HEK293 (cell line): ENCODE measurements around the gene CAMTA2.

Source experiments
- BCL6B ChIP-seq: fragments of 450-650 bp; formaldehyde crosslinking; IDR thresholded peaks from 2 replicates; pipeline ENCODE4 v1.5.1; 2017; ENCODE audit warnings: missing biosample characterization, missing genetic modification characterization
- KLF7 ChIP-seq: fragments of 450-650 bp; formaldehyde crosslinking; IDR thresholded peaks from 2 replicates; pipeline ENCODE4 v1.5.1; 2016; ENCODE audit warnings: missing biosample characterization, missing genetic modification characterization, borderline replicate concordance
- KLF8 ChIP-seq: fragments of 450-650 bp; formaldehyde crosslinking; IDR thresholded peaks from 2 replicates; pipeline ENCODE4 v1.5.1; 2016; ENCODE audit warnings: missing biosample characterization, missing genetic modification characterization
- MYNN ChIP-seq: fragments of 450-650 bp; formaldehyde crosslinking; IDR thresholded peaks from 2 replicates; pipeline ENCODE4 v1.5.1; 2016; ENCODE audit warnings: missing biosample characterization, missing genetic modification characterization, borderline replicate concordance
- PRDM1 ChIP-seq: fragments of 450-650 bp; formaldehyde crosslinking; IDR thresholded peaks from 2 replicates; pipeline ENCODE4; 2016; ENCODE audit warnings: missing biosample characterization, missing genetic modification characterization
- PRDM10 ChIP-seq: fragments of 450-650 bp; formaldehyde crosslinking; IDR thresholded peaks from 2 replicates; pipeline ENCODE4 v1.5.1; 2016; ENCODE audit warnings: missing biosample characterization, missing genetic modification characterization
- YY1 ChIP-seq: fragments of 450-650 bp; formaldehyde crosslinking; IDR thresholded peaks from 2 replicates; pipeline ENCODE4 v1.5.1; 2018; ENCODE audit warnings: missing biosample characterization, missing genetic modification characterization
- ZNF138 ChIP-seq: fragments of 450-650 bp; formaldehyde crosslinking; IDR thresholded peaks from 2 replicates; pipeline ENCODE4 v1.5.1; 2016; ENCODE audit warnings: missing biosample characterization, missing genetic modification characterization, borderline replicate concordance
- ZNF214 ChIP-seq: fragments of 450-650 bp; formaldehyde crosslinking; IDR thresholded peaks from 2 replicates; pipeline ENCODE4 v1.5.1; 2017; ENCODE audit warnings: missing biosample characterization, mild to moderate bottlenecking, missing genetic modification characterization, borderline replicate concordance
- ZNF221 ChIP-seq: fragments of 450-650 bp; formaldehyde crosslinking; IDR thresholded peaks from 2 replicates; pipeline ENCODE4 v1.5.1; 2017; ENCODE audit warnings: missing biosample characterization, missing genetic modification characterization, borderline replicate concordance
- ZNF350 ChIP-seq: fragments of 450-650 bp; formaldehyde crosslinking; IDR thresholded peaks from 2 replicates; pipeline ENCODE4 v1.5.0; 2017; ENCODE audit warnings: missing biosample characterization, mild to moderate bottlenecking, missing genetic modification characterization
- ZNF354C ChIP-seq: fragments of 450-650 bp; formaldehyde crosslinking; IDR thresholded peaks from 2 replicates; pipeline ENCODE4 v1.5.1; 2016; ENCODE audit warnings: missing biosample characterization, missing genetic modification characterization, low read depth, borderline replicate concordance
- ZNF404 ChIP-seq: fragments of 450-650 bp; formaldehyde crosslinking; IDR thresholded peaks from 2 replicates; pipeline ENCODE4 v1.5.1; 2017; ENCODE audit warnings: missing biosample characterization, missing genetic modification characterization
- ZNF473 ChIP-seq: fragments of 450-650 bp; formaldehyde crosslinking; IDR thresholded peaks from 2 replicates; pipeline ENCODE4 v1.5.1; 2017; ENCODE audit warnings: missing biosample characterization, missing genetic modification characterization
- ZNF529 ChIP-seq: fragments of 450-650 bp; formaldehyde crosslinking; IDR thresholded peaks from 2 replicates; pipeline ENCODE4 v1.5.1; 2017; ENCODE audit warnings: missing genetic modification characterization, missing biosample characterization; ENCODE audit not compliant: insufficient replicate concordance
- ZNF544 ChIP-seq: fragments of 450-650 bp; formaldehyde crosslinking; IDR thresholded peaks from 2 replicates; pipeline ENCODE4 v1.5.0; 2017; ENCODE audit warnings: missing biosample characterization, missing genetic modification characterization
- ZNF580 ChIP-seq: fragments of 450-650 bp; formaldehyde crosslinking; IDR thresholded peaks from 2 replicates; pipeline ENCODE4 v1.5.1; 2016; ENCODE audit warnings: missing biosample characterization, missing genetic modification characterization
- ZNF596 ChIP-seq: fragments of 450-650 bp; IDR thresholded peaks from 2 replicates; pipeline ENCODE4 v1.5.0; 2018; ENCODE audit warnings: missing biosample characterization, mild to moderate bottlenecking, missing genetic modification characterization, moderate library complexity
- ZNF626 ChIP-seq: fragments of 450-650 bp; sonication (Bioruptor Pico); formaldehyde crosslinking; IDR thresholded peaks from 2 replicates; pipeline ENCODE4 v1.5.1; 2018; ENCODE audit warnings: missing biosample characterization, missing genetic modification characterization, inconsistent platforms
- ZNF639 ChIP-seq: fragments of 450-650 bp; formaldehyde crosslinking; IDR thresholded peaks from 2 replicates; pipeline ENCODE4 v1.5.1; 2016; ENCODE audit warnings: missing biosample characterization, missing genetic modification characterization
- ZNF701 ChIP-seq: fragments of 450-650 bp; formaldehyde crosslinking; IDR thresholded peaks from 2 replicates; pipeline ENCODE4 v1.5.1; 2016; ENCODE audit warnings: missing biosample characterization, missing genetic modification characterization
- TF ChIP-seq, protein P1 (sequence below): fragments of 450-650 bp; formaldehyde crosslinking; IDR thresholded peaks from 2 replicates; pipeline ENCODE4 v1.5.1; 2016; ENCODE audit warnings: missing biosample characterization, missing genetic modification characterization, borderline replicate concordance
- TF ChIP-seq, protein P2 (sequence below): fragments of 450-650 bp; formaldehyde crosslinking; conservative IDR thresholded peaks from 2 replicates; pipeline ENCODE4 v1.5.1; 2016; ENCODE audit warnings: low read depth, missing biosample characterization, missing genetic modification characterization
- TF ChIP-seq, protein P3 (sequence below): fragments of 450-650 bp; formaldehyde crosslinking; IDR thresholded peaks from 2 replicates; pipeline ENCODE4 v1.5.1; 2016; ENCODE audit warnings: missing biosample characterization, missing genetic modification characterization

The CAMTA2 gene

GRCh38 chr17:4949321-4950074, 38.0 kb downstream of the CAMTA2 start (continued):
- no peak for TF ChIP-seq ZNF639
- TF ChIP-seq BCL6B (tag by site-specific recombination): peak; percentile 98
- TF ChIP-seq ZNF529 (tag by site-specific recombination): no peak
- no peak for TF ChIP-seq ZNF701 (tag by site-specific recombination)
- no peak for TF ChIP-seq ZNF221 (tag by site-specific recombination)
- TF ChIP-seq ZNF138 (tag by site-specific recombination): no peak
- no peak for TF ChIP-seq PRDM1
- peak; percentile 96 for TF ChIP-seq PRDM10 (tag by site-specific recombination)
- TF ChIP-seq, protein P1, sequence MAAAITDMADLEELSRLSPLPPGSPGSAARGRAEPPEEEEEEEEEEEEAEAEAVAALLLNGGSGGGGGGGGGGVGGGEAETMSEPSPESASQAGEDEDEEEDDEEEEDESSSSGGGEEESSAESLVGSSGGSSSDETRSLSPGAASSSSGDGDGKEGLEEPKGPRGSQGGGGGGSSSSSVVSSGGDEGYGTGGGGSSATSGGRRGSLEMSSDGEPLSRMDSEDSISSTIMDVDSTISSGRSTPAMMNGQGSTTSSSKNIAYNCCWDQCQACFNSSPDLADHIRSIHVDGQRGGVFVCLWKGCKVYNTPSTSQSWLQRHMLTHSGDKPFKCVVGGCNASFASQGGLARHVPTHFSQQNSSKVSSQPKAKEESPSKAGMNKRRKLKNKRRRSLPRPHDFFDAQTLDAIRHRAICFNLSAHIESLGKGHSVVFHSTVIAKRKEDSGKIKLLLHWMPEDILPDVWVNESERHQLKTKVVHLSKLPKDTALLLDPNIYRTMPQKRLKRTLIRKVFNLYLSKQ (tag by site-specific recombination): no peak
- TF ChIP-seq, protein P2, sequence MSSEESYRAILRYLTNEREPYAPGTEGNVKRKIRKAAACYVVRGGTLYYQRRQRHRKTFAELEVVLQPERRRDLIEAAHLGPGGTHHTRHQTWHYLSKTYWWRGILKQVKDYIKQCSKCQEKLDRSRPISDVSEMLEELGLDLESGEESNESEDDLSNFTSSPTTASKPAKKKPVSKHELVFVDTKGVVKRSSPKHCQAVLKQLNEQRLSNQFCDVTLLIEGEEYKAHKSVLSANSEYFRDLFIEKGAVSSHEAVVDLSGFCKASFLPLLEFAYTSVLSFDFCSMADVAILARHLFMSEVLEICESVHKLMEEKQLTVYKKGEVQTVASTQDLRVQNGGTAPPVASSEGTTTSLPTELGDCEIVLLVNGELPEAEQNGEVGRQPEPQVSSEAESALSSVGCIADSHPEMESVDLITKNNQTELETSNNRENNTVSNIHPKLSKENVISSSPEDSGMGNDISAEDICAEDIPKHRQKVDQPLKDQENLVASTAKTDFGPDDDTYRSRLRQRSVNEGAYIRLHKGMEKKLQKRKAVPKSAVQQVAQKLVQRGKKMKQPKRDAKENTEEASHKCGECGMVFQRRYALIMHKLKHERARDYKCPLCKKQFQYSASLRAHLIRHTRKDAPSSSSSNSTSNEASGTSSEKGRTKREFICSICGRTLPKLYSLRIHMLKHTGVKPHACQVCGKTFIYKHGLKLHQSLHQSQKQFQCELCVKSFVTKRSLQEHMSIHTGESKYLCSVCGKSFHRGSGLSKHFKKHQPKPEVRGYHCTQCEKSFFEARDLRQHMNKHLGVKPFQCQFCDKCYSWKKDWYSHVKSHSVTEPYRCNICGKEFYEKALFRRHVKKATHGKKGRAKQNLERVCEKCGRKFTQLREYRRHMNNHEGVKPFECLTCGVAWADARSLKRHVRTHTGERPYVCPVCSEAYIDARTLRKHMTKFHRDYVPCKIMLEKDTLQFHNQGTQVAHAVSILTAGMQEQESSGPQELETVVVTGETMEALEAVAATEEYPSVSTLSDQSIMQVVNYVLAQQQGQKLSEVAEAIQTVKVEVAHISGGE (tag by site-specific recombination): 0 out of 2 replicates have a peak, but pooled peaks have one; percentile 32
- TF ChIP-seq KLF7 (tag by site-specific recombination): peak; percentile 97; the same call in 1 of the 2 replicates
- TF ChIP-seq ZNF354C (tag by site-specific recombination): no peak
- TF ChIP-seq ZNF544: no peak
- peak; percentile 45; the same call in 1 of the 2 replicates for TF ChIP-seq YY1 (tag by site-specific recombination)
- TF ChIP-seq ZNF626: no peak
- no peak for TF ChIP-seq ZNF350 (tag by site-specific recombination)
- 0 out of 2 replicates have a peak, but pooled peaks have one; percentile 26 for TF ChIP-seq ZNF596 (tag by site-specific recombination)
- TF ChIP-seq KLF8 (tag by site-specific recombination): 0 out of 2 replicates have a peak, but pooled peaks have one; percentile 95
- no peak for TF ChIP-seq MYNN (tag by site-specific recombination)
- TF ChIP-seq ZNF214 (tag by site-specific recombination): no peak
- TF ChIP-seq ZNF580 (tag by site-specific recombination): no peak
- TF ChIP-seq, protein P3, sequence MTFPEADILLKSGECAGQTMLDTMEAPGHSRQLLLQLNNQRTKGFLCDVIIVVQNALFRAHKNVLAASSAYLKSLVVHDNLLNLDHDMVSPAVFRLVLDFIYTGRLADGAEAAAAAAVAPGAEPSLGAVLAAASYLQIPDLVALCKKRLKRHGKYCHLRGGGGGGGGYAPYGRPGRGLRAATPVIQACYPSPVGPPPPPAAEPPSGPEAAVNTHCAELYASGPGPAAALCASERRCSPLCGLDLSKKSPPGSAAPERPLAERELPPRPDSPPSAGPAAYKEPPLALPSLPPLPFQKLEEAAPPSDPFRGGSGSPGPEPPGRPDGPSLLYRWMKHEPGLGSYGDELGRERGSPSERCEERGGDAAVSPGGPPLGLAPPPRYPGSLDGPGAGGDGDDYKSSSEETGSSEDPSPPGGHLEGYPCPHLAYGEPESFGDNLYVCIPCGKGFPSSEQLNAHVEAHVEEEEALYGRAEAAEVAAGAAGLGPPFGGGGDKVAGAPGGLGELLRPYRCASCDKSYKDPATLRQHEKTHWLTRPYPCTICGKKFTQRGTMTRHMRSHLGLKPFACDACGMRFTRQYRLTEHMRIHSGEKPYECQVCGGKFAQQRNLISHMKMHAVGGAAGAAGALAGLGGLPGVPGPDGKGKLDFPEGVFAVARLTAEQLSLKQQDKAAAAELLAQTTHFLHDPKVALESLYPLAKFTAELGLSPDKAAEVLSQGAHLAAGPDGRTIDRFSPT (tag by site-specific recombination): 0 out of 2 replicates have a peak, but pooled peaks have one; percentile 56
- no peak for TF ChIP-seq ZNF404 (tag by site-specific recombination)
- TF ChIP-seq ZNF473 (tag by site-specific recombination): no peak
